ENCODE data around the gene IL1F10.

DNA sequence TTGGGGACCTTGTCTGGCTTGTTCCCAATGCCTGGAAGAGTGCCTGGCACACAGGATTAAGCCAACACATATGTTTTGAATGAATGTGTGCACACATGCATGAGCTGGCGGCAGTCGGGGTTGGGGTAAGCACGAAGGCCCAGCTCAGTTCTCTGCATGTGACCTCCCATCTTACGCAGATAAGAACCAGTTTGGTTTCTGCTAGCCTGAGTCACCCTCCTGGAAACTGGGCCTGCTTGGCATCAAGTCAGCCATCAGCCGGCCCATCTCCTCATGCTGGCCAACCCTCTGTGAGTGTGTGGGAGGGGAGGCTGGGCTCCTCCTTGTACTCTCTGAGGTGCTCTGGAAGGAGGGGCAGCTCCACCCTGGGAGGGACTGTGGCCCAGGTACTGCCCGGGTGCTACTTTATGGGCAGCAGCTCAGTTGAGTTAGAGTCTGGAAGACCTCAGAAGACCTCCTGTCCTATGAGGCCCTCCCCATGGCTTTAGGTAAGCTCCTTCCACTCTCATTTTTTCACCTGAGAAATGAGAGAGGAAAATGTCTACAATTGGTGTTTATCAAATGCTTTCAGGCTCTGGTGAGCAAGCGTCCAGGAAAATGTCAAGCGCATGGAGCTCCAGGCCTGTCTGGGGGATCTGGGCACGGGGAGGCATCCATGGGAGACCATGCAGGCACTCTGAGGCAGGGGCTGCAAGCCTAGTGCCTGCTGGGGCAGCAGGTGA is 49.9 kb downstream of the IL1F10 start:
- TF ChIP-seq PCBP1 (IDR thresholded peaks at IDR 0.05; ENCODE audit: borderline replicate concordance, low read depth, low read length) (no peak), ZNF768 (CRISPR knock-in tag; IDR thresholded peaks at IDR 0.05) (no peak), MAZ (IDR thresholded peaks at IDR 0.05; ENCODE audit: borderline replicate concordance, low read depth, low read length) (no peak), MAZ (CRISPR knock-in tag; IDR thresholded peaks at IDR 0.05; ENCODE audit: low read depth) (no peak), NR1H2 (CRISPR knock-in tag; IDR thresholded peaks at IDR 0.05; ENCODE audit: borderline replicate concordance, low read depth) (no peak)

Data from HepG2 (cell line).